Type B pancreatic cell (in vitro differentiated cells): ENCODE results near the gene MMEL1. TPM values are rescaled to one million over a fixed set of nuclear protein-coding genes. Genes with fewer than 3 reads are reported as not detected.
A peak's percentile ranks its signal among the peaks of the same experiment; 100 is the strongest.

Source experiments
- DNase-seq: peaks from one replicate; pipeline ENCODE4 v3.0.0; 2021; ENCODE audit warnings: mixed read lengths; ENCODE audit not compliant: unreplicated experiment; ENCODE audit errors: extremely low spot score
- H3K27ac Mint-ChIP-seq: 2 replicates; pipeline ENCODE4 v1.8.0; 2021; ENCODE audit warnings: mild to moderate bottlenecking, mixed read lengths
- H3K27me3 Mint-ChIP-seq: 2 replicates; pipeline ENCODE4 v1.8.0; 2021; ENCODE audit warnings: mixed read lengths
- H3K36me3 Mint-ChIP-seq: 2 replicates; pipeline ENCODE4 v1.8.0; 2021; ENCODE audit warnings: mixed read lengths
- H3K4me1 Mint-ChIP-seq: one replicate; pipeline ENCODE4 v1.8.0; 2021; ENCODE audit warnings: mixed read lengths; ENCODE audit not compliant: unreplicated experiment
- H3K4me3 Mint-ChIP-seq: 2 replicates; pipeline ENCODE4 v1.8.0; 2021; ENCODE audit warnings: mild to moderate bottlenecking, mixed read lengths
- H3K9me3 Mint-ChIP-seq: 2 replicates; pipeline ENCODE4 v1.8.0; 2021; ENCODE audit warnings: mixed read lengths
- CTCF ChIP-seq: fragments of 200-600 bp; sonication (generic); conservative IDR thresholded peaks from 2 replicates; pipeline ENCODE4 v1.5.0; 2021; ENCODE audit warnings: antibody characterized with exemption, mild to moderate bottlenecking
- total RNA-seq: library from RNA; stranded (reverse); gene quantifications from 2 replicates; pipeline ENCODE4 v1.2.1, GENCODE V29; 2021; ENCODE audit warnings: low replicate concordance

Gene MMEL1
- total RNA-seq, 1 donor from 2014 or later, result 1.1 TPM

GRCh38 chr1:2640626-2641025, 7.8 kb upstream of the MMEL1 start:
- Mint-ChIP-seq H3K9me3 (no peaks in the 10 kb centered on the region), H3K4me1 (no peaks in the 10 kb centered on the region), H3K27ac (no peak overlapping the region), H3K36me3 (no peaks in the 10 kb centered on the region), H3K4me3 (no peak overlapping the region), H3K27me3 (peaks cover 12% of the 10 kb centered on the region)
- no peak for DNase-seq
- TF ChIP-seq CTCF, result no peak

GRCh38 chr1:2639607-2640521, 7.0 kb upstream of the MMEL1 start:
- no peak overlapping the region for H3K27ac Mint-ChIP-seq
- H3K36me3 Mint-ChIP-seq, result no peaks in the 10 kb centered on the region
- H3K9me3 Mint-ChIP-seq, result no peaks in the 10 kb centered on the region
- peak; percentile 65 for DNase-seq
- peaks cover 12% of the 10 kb centered on the region for H3K27me3 Mint-ChIP-seq
- TF ChIP-seq CTCF, result no peak
- no peaks in the 10 kb centered on the region for H3K4me1 Mint-ChIP-seq
- H3K4me3 Mint-ChIP-seq, result peak overlapping the region; percentile 49

- Mint-ChIP-seq H3K27me3 (peaks cover 12% of the 10 kb centered on the region), H3K4me3 (no peak overlapping the region), H3K9me3 (no peaks in the 10 kb centered on the region), H3K36me3 (no peaks in the 10 kb centered on the region), H3K27ac (no peak overlapping the region), H3K4me1 (no peaks in the 10 kb centered on the region)
- no peak for TF ChIP-seq CTCF
- peak; percentile 58 for DNase-seq
Observed at GRCh38 chr1:2639203-2639602, 6.4 kb upstream of the MMEL1 start.

GRCh38 chr1:2638466-2639115, 5.8 kb upstream of the MMEL1 start:
- Mint-ChIP-seq H3K4me1 (no peaks in the 10 kb centered on the region), H3K27ac (peak overlapping the region; percentile 23), H3K36me3 (no peaks in the 10 kb centered on the region), H3K27me3 (peaks cover 12% of the 10 kb centered on the region), H3K4me3 (no peak overlapping the region), H3K9me3 (no peaks in the 10 kb centered on the region)
- no peak for TF ChIP-seq CTCF
- peak; percentile 65 for DNase-seq

GRCh38 chr1:2637442-2638145, 4.8 kb upstream of the MMEL1 start:
- H3K27me3 Mint-ChIP-seq, result peaks cover 15% of the 10 kb centered on the region
- no peak for TF ChIP-seq CTCF

More at GRCh38 chr1:2637442-2638145, 4.8 kb upstream of the MMEL1 start:
- DNase-seq, result peak; percentile 54
- Mint-ChIP-seq H3K4me1 (no peaks in the 10 kb centered on the region), H3K36me3 (no peaks in the 10 kb centered on the region), H3K9me3 (no peaks in the 10 kb centered on the region), H3K27ac (no peak overlapping the region), H3K4me3 (no peak overlapping the region)
